PFSK-1 (cell line): Measurements from ENCODE around the gene NAGK.

Source experiments
- FOXP2 ChIP-seq: optimal IDR thresholded peaks from 2 replicates; pipeline ENCODE3; 2011; ENCODE audit warnings: borderline replicate concordance, control low read depth, inconsistent platforms; ENCODE audit not compliant: insufficient read depth; ENCODE audit errors: extremely low read length, extremely low read depth
- POLR2AphosphoS5 ChIP-seq: IDR thresholded peaks from 2 replicates; pipeline ENCODE4 v1.6.1; 2012; ENCODE audit warnings: low read depth, mild to moderate bottlenecking, control low read depth, low read length, moderate library complexity
- SIN3A ChIP-seq: IDR thresholded peaks from 2 replicates; pipeline ENCODE4 v1.6.1; 2012; ENCODE audit warnings: mild to moderate bottlenecking, low read length, moderate library complexity, borderline replicate concordance; ENCODE audit not compliant: insufficient read depth
- TAF1 ChIP-seq: IDR thresholded peaks from 2 replicates; pipeline ENCODE4 v1.6.1; 2012; ENCODE audit warnings: low read length, control low read depth, borderline replicate concordance; ENCODE audit not compliant: insufficient read depth
- TF ChIP-seq, protein P1 (sequence below), 2 experiments: IDR thresholded peaks; 2 replicates each; pipeline versions ENCODE4 v1.6.1 to v1.8.0; 2011 to 2012; ENCODE audit warnings: low read depth in 2 of 2, low read length in 2 of 2, control low read depth in 1 of 2, inconsistent platforms in 1 of 2, mild to moderate bottlenecking in 1 of 2, moderate library complexity in 1 of 2; ENCODE audit not compliant: insufficient read depth in 1 of 2

Gene NAGK

DNA sequence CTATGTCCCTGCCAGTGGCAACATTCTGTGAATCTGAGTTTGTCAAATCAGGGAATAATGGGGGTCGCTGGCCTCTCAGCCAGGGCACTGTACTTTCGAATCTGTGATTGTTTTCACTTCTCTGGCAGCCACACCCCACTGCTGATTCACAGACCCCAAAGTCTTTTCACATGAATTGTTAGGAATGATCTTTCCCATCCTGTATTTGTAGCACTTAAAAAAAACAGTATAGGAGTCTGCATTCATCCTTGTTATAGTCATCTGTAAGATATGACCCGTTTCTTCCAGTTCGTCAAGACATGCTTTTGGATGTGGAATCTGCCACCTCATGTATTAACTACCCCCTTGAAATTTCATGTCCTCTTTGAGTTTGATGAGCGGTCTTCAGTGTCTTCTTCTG is 928 bp downstream of the NAGK start:
- TF ChIP-seq SIN3A: no peak
- TF ChIP-seq, protein P1, sequence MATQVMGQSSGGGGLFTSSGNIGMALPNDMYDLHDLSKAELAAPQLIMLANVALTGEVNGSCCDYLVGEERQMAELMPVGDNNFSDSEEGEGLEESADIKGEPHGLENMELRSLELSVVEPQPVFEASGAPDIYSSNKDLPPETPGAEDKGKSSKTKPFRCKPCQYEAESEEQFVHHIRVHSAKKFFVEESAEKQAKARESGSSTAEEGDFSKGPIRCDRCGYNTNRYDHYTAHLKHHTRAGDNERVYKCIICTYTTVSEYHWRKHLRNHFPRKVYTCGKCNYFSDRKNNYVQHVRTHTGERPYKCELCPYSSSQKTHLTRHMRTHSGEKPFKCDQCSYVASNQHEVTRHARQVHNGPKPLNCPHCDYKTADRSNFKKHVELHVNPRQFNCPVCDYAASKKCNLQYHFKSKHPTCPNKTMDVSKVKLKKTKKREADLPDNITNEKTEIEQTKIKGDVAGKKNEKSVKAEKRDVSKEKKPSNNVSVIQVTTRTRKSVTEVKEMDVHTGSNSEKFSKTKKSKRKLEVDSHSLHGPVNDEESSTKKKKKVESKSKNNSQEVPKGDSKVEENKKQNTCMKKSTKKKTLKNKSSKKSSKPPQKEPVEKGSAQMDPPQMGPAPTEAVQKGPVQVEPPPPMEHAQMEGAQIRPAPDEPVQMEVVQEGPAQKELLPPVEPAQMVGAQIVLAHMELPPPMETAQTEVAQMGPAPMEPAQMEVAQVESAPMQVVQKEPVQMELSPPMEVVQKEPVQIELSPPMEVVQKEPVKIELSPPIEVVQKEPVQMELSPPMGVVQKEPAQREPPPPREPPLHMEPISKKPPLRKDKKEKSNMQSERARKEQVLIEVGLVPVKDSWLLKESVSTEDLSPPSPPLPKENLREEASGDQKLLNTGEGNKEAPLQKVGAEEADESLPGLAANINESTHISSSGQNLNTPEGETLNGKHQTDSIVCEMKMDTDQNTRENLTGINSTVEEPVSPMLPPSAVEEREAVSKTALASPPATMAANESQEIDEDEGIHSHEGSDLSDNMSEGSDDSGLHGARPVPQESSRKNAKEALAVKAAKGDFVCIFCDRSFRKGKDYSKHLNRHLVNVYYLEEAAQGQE (IDR thresholded peaks at IDR 0.05; ENCODE audit: insufficient read depth in 1 of 2, low read depth in 2 of 2, low read length in 2 of 2): no peak
- no peak for TF ChIP-seq FOXP2
- no peak for TF ChIP-seq TAF1
- TF ChIP-seq POLR2AphosphoS5: no peak

- TF ChIP-seq, protein P1 (IDR thresholded peaks at IDR 0.05; ENCODE audit: insufficient read depth in 1 of 2, low read depth in 2 of 2, low read length in 2 of 2): no peak
- no peak for TF ChIP-seq TAF1
- no peak for TF ChIP-seq FOXP2
- no peak for TF ChIP-seq POLR2AphosphoS5
- no peak for TF ChIP-seq SIN3A
These were observed 2.0 kb downstream of the NAGK start for GRCh38 chr2:71070294-71071093.

DNA sequence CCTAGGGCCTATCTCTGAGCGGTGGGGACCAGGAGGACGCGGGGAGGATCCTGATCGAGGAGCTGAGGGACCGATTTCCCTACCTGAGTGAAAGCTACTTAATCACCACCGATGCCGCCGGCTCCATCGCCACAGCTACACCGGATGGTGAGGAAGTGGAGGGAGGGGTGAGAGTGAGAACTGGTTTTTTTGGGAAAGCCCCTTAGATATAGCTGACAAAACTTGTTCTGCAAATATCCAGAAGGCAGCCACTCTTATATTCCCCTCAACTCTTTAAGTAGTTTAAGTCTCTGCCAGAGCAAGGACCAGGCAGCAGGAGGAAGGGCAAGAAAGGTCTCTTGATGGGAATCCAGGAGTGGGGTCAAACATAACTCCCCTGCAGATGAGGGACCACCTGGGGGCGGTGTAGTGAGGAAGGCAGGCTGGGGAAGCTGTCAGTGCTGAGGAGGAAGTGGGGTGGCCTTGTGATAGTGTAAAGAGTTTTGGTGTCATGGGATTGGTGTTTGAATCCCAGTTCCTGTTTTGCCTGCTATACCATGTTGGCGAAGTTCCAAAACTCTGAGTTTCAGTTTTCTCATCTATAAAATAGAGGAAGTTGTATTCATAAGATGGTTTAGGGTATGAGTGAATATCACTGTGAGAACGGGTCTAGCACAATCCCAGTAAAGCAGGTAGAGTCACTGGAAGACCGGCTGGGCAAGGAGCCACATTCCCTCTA is 3.4 kb downstream of the NAGK start:
- TF ChIP-seq FOXP2 (no peak), SIN3A (no peak), POLR2AphosphoS5 (no peak), TAF1 (no peak)
- TF ChIP-seq, protein P1 (IDR thresholded peaks at IDR 0.05; ENCODE audit: insufficient read depth in 1 of 2, low read depth in 2 of 2, low read length in 2 of 2): no peak

DNA sequence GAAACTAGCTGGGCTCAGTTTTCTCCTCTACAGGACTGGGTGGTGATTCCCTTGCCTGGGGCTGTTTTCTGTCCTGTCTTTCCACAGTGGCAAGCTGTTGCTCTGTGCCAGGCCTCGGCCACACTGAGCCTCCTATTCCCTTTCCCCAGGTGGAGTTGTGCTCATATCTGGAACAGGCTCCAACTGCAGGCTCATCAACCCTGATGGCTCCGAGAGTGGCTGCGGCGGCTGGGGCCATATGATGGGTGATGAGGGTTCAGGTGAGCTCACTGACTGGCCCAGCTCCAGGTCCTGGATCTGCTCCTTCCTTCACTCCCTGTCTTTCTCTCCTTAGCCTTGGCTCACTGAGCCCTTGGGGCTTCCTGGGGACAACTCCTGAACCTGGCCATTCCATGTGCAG is 4.0 kb downstream of the NAGK start:
- TF ChIP-seq, protein P1 (IDR thresholded peaks at IDR 0.05; ENCODE audit: insufficient read depth in 1 of 2, low read depth in 2 of 2, low read length in 2 of 2): no peak
- TF ChIP-seq POLR2AphosphoS5: no peak
- no peak for TF ChIP-seq FOXP2
- TF ChIP-seq SIN3A: no peak
- no peak for TF ChIP-seq TAF1
